H1 (cell line): Measurements from ENCODE around the gene SIK2.

ENCODE experiments used
- CEBPB ChIP-seq: IDR thresholded peaks from 2 replicates; pipeline ENCODE4 v1.6.1; 2012; ENCODE audit warnings: low read depth, low read length
- GABPA ChIP-seq: IDR thresholded peaks from 2 replicates; pipeline ENCODE4 v1.6.1; 2011; ENCODE audit warnings: mild to moderate bottlenecking, low read length, moderate library complexity, borderline replicate concordance; ENCODE audit not compliant: insufficient read depth
- KDM5A ChIP-seq: fragments of 200-600 bp; IDR thresholded peaks from 2 replicates; pipeline ENCODE4 v1.7.1; 2012; ENCODE audit warnings: mild to moderate bottlenecking, low read length, inconsistent platforms, mixed read lengths
- POLR2AphosphoS5 ChIP-seq: IDR thresholded peaks from 2 replicates; pipeline ENCODE4 v1.6.1; 2011; ENCODE audit warnings: low read depth, low read length
- TF ChIP-seq, protein P1 (sequence below): IDR thresholded peaks from 2 replicates; pipeline ENCODE4 v1.6.1; 2012; ENCODE audit warnings: inconsistent platforms

DNA sequence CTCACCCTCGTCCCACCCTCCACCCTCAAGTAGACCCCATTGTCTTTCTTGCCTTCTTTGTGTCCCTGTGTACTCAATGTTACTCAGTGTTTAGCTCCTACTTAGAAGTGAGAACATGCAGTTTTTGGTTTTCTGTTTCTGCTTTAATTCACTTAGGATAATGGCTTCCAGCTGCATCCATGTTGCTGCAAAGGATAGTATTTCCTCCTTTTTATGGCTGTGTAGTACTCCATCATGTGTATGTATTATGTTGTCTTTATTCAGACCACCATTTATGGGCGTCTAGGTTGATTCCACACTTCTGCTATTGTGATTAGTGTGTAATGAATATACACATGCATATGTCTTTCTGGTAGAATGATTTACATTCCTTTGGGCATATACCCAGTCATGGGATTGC lies 73.6 kb downstream of the SIK2 start:
- TF ChIP-seq, protein P1, sequence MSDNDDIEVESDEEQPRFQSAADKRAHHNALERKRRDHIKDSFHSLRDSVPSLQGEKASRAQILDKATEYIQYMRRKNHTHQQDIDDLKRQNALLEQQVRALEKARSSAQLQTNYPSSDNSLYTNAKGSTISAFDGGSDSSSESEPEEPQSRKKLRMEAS = no peak
- TF ChIP-seq GABPA (no peak), CEBPB (no peak), POLR2AphosphoS5 (no peak), KDM5A (no peak)
